HFFc6 (cell line): ENCODE results near the gene TXNRD1. TPM values are rescaled to one million over a fixed set of nuclear protein-coding genes. Genes with fewer than 3 reads are reported as not detected.

Experiments
- DNase-seq: peaks from one replicate; pipeline ENCODE4 v3.0.0-alpha.2; 2018
- H3K27ac Mint-ChIP-seq: 2 replicates; pipeline ENCODE4 v1.8.0; 2020; ENCODE audit warnings: mild to moderate bottlenecking, mixed read lengths
- H3K27me3 Mint-ChIP-seq: 2 replicates; pipeline ENCODE4 v1.8.0; 2021; ENCODE audit warnings: mild to moderate bottlenecking, moderate library complexity, mixed read lengths; ENCODE audit not compliant: insufficient read depth
- H3K36me3 Mint-ChIP-seq: 2 replicates; pipeline ENCODE4 v1.8.0; 2021; ENCODE audit warnings: low read depth, mixed read lengths
- H3K4me1 Mint-ChIP-seq: 2 replicates; pipeline ENCODE4 v1.8.0; 2020; ENCODE audit warnings: low read depth, mixed read lengths
- H3K4me3 Mint-ChIP-seq: 2 replicates; pipeline ENCODE4 v1.8.0; 2020; ENCODE audit warnings: mild to moderate bottlenecking, moderate library complexity, mixed read lengths
- H3K9me3 Mint-ChIP-seq: 2 replicates; pipeline ENCODE4 v1.8.0; 2020; ENCODE audit warnings: mild to moderate bottlenecking, mixed read lengths
- total RNA-seq, 6 experiments: library from RNA; stranded (reverse); fragmentation: NEBNext Ultra II Directional; extraction: Animal tissue kit (Norgen Biotek cat#: 25700); gene quantifications; 2 replicates in 1 of 6; 3 replicates in 5 of 6; pipeline ENCODE4 v1.2.3, GENCODE V29; 2021
- TF ChIP-seq, protein P1 (sequence below): fragments of 200-600 bp; sonication (generic); IDR thresholded peaks from 2 replicates; pipeline ENCODE4 v1.5.0; 2021; ENCODE audit warnings: antibody characterized with exemption, mild to moderate bottlenecking

TXNRD1 gene
- total RNA-seq, 6 experiments from 2014 or later: 468 to 851 (median 784) TPM

DNA sequence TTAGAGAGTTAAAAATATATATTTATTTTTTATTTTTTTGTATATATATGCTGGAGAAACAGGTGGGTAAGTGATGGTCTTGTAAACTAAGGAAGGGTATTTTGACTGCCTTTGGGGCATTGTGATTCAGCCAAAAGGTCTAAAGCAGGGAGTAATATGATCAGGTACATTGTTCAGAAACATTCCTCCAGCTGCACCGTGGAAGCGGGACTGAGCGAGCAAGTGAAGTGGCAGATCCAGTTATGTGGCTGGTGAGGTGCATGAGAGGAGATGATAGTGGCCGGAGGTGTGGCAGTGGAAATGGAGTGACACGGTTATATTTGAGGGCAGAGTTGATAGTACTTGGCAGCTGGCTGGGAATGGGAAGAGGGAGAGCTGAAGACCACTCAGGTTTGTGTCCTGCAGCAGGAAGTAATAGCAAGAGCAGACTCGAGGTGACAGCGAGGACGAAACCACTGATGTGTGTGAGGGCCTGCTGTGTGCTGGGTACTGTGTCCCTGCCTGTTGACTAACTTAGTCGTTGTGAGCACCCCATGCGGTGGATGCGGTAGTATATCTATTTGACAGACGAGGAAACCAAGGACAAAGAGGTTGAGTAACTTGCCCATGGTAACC lies 127.2 kb downstream of the TXNRD1 start:
- TF ChIP-seq, protein P1, sequence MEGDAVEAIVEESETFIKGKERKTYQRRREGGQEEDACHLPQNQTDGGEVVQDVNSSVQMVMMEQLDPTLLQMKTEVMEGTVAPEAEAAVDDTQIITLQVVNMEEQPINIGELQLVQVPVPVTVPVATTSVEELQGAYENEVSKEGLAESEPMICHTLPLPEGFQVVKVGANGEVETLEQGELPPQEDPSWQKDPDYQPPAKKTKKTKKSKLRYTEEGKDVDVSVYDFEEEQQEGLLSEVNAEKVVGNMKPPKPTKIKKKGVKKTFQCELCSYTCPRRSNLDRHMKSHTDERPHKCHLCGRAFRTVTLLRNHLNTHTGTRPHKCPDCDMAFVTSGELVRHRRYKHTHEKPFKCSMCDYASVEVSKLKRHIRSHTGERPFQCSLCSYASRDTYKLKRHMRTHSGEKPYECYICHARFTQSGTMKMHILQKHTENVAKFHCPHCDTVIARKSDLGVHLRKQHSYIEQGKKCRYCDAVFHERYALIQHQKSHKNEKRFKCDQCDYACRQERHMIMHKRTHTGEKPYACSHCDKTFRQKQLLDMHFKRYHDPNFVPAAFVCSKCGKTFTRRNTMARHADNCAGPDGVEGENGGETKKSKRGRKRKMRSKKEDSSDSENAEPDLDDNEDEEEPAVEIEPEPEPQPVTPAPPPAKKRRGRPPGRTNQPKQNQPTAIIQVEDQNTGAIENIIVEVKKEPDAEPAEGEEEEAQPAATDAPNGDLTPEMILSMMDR: no peak
- H3K36me3 Mint-ChIP-seq: peaks cover 66% of the 10 kb centered on the region
- H3K4me3 Mint-ChIP-seq: peak overlapping the region; percentile 7; the same call in 1 of the 2 replicates
- peaks cover 72% of the 10 kb centered on the region for H3K27me3 Mint-ChIP-seq
- peaks cover 67% of the 10 kb centered on the region for H3K4me1 Mint-ChIP-seq
- H3K9me3 Mint-ChIP-seq: peaks cover 14% of the 10 kb centered on the region; the same call in 1 of the 2 replicates
- H3K27ac Mint-ChIP-seq: peak overlapping the region; percentile 62
- no peak for DNase-seq

DNA sequence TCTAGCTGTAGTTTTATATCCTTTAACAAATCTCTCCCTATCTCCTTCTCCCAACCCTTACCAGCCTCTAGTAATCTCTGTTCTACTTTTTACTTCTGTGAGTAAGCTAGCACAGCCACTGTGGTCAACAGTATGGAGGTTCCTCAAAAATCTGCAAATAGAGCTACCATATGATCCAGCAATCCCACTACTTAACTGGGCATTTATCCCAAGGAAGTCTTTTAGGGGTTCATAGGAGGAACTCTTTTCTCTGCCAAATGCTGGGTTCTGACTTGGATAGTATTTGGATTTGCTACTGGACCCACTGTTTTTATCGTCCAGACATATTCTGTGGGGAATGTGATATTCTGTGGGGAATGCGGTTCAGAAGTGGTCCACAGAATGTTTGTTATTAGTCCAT lies 129.1 kb downstream of the TXNRD1 start:
- H3K4me3 Mint-ChIP-seq: peak overlapping the region; percentile 3; the same call in 1 of the 2 replicates
- H3K27ac Mint-ChIP-seq: peak overlapping the region; percentile 52
- peaks cover 71% of the 10 kb centered on the region for H3K4me1 Mint-ChIP-seq
- TF ChIP-seq, protein P1: no peak
- DNase-seq: no peak
- H3K27me3 Mint-ChIP-seq: peaks cover 67% of the 10 kb centered on the region
- H3K36me3 Mint-ChIP-seq: peaks cover 69% of the 10 kb centered on the region
- H3K9me3 Mint-ChIP-seq: peaks cover 14% of the 10 kb centered on the region

DNA sequence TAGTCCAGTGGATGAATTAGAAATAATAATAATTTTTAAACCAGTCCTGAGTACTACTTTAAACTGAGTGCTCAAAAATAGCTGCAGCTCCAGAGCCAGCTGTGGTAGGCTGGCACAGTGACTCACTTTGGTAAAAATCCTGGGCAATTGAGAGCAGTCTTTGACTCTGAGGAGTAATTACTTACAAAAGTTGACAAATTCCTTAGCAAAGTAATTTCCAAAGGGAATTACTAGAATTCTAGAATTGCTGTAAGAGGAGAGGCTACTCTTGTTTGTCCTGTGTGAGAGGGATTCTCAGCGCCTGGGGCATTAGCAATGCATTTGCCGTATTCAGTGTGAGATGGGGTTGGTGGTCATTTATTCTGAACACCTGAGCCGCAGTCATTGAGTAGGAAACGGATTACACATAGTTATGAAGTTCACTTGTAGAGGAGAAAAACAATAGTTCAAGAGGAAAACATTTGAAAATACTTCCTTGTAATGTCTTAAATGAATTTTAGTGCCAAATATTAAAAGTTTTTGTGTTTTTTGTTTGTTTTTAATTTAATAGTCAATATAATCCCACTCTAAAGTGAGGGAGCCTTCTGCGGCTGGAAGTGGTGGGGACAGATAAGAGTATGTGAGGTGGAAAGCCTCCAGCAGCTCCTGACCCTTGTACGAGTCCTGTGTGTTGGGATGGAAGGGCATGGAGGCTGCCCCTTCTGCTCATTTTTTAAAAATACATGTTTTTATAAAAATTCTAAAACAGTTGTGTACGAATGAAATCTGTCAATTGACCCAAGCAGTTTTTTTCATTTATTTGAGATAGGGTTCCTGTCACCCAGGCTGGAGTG lies 129.9 kb downstream of the TXNRD1 start:
- peak overlapping the region; percentile 52 for H3K27ac Mint-ChIP-seq
- H3K9me3 Mint-ChIP-seq: peaks cover 13% of the 10 kb centered on the region
- H3K27me3 Mint-ChIP-seq: peaks cover 60% of the 10 kb centered on the region
- H3K4me3 Mint-ChIP-seq: no peak overlapping the region; the same call in 1 of the 2 replicates
- peaks cover 64% of the 10 kb centered on the region for H3K36me3 Mint-ChIP-seq
- no peak for DNase-seq
- H3K4me1 Mint-ChIP-seq: peaks cover 67% of the 10 kb centered on the region
- TF ChIP-seq, protein P1: no peak; the same call in 1 of the 2 replicates

DNA sequence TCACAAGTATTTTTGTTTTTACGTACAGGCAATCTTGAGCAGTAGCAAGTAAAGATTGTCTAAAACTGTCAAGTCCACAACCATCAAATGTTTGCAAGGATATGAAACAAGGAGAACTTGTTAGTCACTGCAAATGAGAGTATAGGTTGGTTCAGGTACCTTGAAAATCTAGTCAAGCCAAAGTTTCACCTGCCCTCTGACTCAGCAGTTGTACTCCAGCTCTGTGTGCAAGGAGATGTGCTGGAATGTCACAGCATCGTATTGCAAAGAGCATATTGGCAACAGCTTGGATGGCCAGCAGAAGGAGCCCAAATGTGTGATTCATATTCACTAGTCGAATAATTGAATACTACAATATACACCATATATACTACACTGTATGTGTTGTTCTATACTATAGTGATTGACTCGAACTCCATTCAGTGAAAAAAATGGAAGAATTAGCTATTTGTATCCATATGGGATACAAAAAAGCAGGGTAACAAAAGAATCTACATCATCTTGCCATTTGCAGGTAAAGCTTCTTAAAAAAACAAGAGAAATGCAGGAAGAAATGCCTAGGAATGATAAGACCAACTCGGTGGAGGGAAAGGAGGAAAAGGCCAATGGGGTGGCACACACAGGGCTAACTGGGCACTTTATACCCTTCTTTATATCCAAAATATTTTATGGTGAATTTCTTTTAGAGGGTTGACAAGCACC lies 131.9 kb downstream of the TXNRD1 start:
- 0 out of 2 replicates have a peak overlapping the region, but pooled peaks have one; percentile 24 for H3K4me3 Mint-ChIP-seq
- H3K27me3 Mint-ChIP-seq: peaks cover 57% of the 10 kb centered on the region
- H3K4me1 Mint-ChIP-seq: peaks cover 67% of the 10 kb centered on the region
- H3K36me3 Mint-ChIP-seq: peaks cover 61% of the 10 kb centered on the region
- peak overlapping the region; percentile 77 for H3K27ac Mint-ChIP-seq
- H3K9me3 Mint-ChIP-seq: peaks cover 4% of the 10 kb centered on the region
- TF ChIP-seq, protein P1: no peak
- no peak for DNase-seq

DNA sequence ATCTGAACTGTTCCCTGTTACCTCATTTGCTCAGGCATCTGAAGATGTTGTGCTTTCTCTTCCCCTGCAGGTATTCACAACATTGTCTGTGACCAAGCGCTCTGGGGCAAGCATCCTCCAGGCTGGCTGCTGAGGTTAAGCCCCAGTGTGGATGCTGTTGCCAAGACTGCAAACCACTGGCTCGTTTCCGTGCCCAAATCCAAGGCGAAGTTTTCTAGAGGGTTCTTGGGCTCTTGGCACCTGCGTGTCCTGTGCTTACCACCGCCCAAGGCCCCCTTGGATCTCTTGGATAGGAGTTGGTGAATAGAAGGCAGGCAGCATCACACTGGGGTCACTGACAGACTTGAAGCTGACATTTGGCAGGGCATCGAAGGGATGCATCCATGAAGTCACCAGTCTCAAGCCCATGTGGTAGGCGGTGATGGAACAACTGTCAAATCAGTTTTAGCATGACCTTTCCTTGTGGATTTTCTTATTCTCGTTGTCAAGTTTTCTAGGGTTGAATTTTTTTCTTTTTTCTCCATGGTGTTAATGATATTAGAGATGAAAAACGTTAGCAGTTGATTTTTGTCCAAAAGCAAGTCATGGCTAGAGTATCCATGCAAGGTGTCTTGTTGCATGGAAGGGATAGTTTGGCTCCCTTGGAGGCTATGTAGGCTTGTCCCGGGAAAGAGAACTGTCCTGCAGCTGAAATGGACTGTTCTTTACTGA lies 132.9 kb downstream of the TXNRD1 start:
- Mint-ChIP-seq H3K27ac (peak overlapping the region; percentile 77), H3K36me3 (peaks cover 62% of the 10 kb centered on the region), H3K4me3 (peak overlapping the region; percentile 34; the same call in 1 of the 2 replicates), H3K27me3 (peaks cover 52% of the 10 kb centered on the region), H3K4me1 (peaks cover 70% of the 10 kb centered on the region), H3K9me3 (no peaks in the 10 kb centered on the region; the same call in 1 of the 2 replicates)
- TF ChIP-seq, protein P1: no peak
- no peak for DNase-seq
